LNCaP clone FGC (cell line): Measurements from ENCODE around the gene LYPD6.

Experiments
- DNase-seq: peaks from one replicate; pipeline ENCODE4 v3.0.0-alpha.2; 2011; ENCODE audit warnings: low read depth
- H3K4me3 ChIP-seq: 2 replicates; pipeline ENCODE4 v1.5.1; 2011; ENCODE audit warnings: mild to moderate bottlenecking, low read depth, low read length, control low read depth
- TF ChIP-seq, protein P1 (sequence below): IDR thresholded peaks from 2 replicates; pipeline ENCODE4 v1.5.1; 2012; ENCODE audit warnings: mild to moderate bottlenecking; ENCODE audit not compliant: control insufficient read depth, insufficient read depth; ENCODE audit errors: extremely low read depth

Gene LYPD6, protein sequence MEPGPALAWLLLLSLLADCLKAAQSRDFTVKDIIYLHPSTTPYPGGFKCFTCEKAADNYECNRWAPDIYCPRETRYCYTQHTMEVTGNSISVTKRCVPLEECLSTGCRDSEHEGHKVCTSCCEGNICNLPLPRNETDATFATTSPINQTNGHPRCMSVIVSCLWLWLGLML

GRCh38 chr2:149330127-149331022 is at the start of gene LYPD6:
Gene LYPD6, plus strand, starts transcription at chr2:149330587. Its CDS starts 107,122 bp downstream, at chr2:149437709.
- no peak for DNase-seq
- peak within 1 kb of the TSS; percentile 61 for H3K4me3 ChIP-seq
- TF ChIP-seq, protein P1, sequence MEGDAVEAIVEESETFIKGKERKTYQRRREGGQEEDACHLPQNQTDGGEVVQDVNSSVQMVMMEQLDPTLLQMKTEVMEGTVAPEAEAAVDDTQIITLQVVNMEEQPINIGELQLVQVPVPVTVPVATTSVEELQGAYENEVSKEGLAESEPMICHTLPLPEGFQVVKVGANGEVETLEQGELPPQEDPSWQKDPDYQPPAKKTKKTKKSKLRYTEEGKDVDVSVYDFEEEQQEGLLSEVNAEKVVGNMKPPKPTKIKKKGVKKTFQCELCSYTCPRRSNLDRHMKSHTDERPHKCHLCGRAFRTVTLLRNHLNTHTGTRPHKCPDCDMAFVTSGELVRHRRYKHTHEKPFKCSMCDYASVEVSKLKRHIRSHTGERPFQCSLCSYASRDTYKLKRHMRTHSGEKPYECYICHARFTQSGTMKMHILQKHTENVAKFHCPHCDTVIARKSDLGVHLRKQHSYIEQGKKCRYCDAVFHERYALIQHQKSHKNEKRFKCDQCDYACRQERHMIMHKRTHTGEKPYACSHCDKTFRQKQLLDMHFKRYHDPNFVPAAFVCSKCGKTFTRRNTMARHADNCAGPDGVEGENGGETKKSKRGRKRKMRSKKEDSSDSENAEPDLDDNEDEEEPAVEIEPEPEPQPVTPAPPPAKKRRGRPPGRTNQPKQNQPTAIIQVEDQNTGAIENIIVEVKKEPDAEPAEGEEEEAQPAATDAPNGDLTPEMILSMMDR: no peak

- H3K4me3 ChIP-seq: no peak overlapping the region
- no peak for DNase-seq
- TF ChIP-seq, protein P1: no peak
These were observed 48.9 kb upstream of the LYPD6 start for GRCh38 chr2:149281441-149281840.

DNA sequence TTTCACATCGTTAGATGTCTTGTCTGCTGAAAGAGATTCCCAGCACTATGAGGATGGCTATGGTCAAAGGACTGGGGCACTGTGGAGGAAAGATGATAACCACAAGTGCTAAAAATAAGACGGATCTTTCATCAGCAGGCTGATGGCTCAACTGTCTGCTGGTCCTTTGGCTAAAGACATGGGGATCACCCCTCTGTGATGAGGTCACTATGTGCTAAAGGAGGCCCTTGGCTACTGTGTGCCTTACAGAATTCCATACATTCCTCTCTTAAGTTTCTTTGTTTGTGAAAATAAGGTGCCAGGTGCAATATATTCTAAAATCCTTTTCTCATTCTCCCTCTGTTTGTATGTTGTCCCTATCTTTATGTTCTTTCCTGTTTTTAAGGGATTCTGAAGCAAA is 39.7 kb upstream of the LYPD6 start:
- no peak for DNase-seq
- TF ChIP-seq, protein P1: no peak
- H3K4me3 ChIP-seq: no peak overlapping the region

- no peak overlapping the region for H3K4me3 ChIP-seq
- TF ChIP-seq, protein P1: no peak
- DNase-seq: no peak
These were observed 38.5 kb upstream of the LYPD6 start for GRCh38 chr2:149291881-149292280.

DNA sequence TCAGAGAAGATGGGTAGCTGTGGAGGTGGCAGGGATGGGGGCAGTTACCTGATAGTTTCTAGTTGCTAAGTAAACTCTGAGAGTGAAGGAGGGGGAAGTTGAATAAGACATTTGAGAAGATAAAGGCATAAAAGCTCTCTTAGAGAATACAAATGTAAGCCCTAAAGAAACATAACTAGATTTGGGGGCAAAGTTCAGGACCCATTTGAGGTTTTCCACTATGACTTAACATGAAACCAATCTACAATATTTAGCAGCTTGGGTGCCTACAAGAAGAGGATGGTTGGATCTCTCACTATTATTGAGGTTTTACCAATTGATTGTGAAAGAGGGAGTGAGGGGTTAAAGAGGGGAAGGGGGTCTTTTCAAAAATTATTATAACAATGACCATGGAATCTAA is 34.4 kb upstream of the LYPD6 start:
- no peak overlapping the region for H3K4me3 ChIP-seq
- no peak for DNase-seq
- TF ChIP-seq, protein P1: no peak

DNA sequence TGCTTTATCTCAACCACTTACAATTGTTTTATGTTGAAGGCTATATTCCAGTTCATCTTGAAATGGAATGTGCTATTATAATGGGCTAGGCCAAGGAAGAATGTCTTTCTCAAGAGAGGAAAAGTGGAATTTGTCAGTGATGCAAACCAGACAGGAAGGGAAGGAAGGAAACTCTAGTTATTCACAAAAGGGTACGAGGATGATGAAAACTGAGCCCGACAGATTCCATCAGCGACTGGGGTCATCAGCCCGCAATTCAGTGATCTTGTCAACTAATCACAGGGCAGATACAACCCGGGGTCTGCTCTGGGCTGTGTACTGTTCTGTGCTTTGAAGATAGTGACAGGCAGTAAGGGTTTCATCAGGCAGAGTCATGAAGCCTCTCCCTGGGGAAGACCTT is 23.4 kb upstream of the LYPD6 start:
- no peak for DNase-seq
- H3K4me3 ChIP-seq: no peak overlapping the region
- TF ChIP-seq, protein P1: no peak
